ENCODE measurements around the gene TMEM95.

GRCh38 chr17:7308625-7309433 lies 46.1 kb upstream of the TMEM95 start:
- TF ChIP-seq, protein P1, sequence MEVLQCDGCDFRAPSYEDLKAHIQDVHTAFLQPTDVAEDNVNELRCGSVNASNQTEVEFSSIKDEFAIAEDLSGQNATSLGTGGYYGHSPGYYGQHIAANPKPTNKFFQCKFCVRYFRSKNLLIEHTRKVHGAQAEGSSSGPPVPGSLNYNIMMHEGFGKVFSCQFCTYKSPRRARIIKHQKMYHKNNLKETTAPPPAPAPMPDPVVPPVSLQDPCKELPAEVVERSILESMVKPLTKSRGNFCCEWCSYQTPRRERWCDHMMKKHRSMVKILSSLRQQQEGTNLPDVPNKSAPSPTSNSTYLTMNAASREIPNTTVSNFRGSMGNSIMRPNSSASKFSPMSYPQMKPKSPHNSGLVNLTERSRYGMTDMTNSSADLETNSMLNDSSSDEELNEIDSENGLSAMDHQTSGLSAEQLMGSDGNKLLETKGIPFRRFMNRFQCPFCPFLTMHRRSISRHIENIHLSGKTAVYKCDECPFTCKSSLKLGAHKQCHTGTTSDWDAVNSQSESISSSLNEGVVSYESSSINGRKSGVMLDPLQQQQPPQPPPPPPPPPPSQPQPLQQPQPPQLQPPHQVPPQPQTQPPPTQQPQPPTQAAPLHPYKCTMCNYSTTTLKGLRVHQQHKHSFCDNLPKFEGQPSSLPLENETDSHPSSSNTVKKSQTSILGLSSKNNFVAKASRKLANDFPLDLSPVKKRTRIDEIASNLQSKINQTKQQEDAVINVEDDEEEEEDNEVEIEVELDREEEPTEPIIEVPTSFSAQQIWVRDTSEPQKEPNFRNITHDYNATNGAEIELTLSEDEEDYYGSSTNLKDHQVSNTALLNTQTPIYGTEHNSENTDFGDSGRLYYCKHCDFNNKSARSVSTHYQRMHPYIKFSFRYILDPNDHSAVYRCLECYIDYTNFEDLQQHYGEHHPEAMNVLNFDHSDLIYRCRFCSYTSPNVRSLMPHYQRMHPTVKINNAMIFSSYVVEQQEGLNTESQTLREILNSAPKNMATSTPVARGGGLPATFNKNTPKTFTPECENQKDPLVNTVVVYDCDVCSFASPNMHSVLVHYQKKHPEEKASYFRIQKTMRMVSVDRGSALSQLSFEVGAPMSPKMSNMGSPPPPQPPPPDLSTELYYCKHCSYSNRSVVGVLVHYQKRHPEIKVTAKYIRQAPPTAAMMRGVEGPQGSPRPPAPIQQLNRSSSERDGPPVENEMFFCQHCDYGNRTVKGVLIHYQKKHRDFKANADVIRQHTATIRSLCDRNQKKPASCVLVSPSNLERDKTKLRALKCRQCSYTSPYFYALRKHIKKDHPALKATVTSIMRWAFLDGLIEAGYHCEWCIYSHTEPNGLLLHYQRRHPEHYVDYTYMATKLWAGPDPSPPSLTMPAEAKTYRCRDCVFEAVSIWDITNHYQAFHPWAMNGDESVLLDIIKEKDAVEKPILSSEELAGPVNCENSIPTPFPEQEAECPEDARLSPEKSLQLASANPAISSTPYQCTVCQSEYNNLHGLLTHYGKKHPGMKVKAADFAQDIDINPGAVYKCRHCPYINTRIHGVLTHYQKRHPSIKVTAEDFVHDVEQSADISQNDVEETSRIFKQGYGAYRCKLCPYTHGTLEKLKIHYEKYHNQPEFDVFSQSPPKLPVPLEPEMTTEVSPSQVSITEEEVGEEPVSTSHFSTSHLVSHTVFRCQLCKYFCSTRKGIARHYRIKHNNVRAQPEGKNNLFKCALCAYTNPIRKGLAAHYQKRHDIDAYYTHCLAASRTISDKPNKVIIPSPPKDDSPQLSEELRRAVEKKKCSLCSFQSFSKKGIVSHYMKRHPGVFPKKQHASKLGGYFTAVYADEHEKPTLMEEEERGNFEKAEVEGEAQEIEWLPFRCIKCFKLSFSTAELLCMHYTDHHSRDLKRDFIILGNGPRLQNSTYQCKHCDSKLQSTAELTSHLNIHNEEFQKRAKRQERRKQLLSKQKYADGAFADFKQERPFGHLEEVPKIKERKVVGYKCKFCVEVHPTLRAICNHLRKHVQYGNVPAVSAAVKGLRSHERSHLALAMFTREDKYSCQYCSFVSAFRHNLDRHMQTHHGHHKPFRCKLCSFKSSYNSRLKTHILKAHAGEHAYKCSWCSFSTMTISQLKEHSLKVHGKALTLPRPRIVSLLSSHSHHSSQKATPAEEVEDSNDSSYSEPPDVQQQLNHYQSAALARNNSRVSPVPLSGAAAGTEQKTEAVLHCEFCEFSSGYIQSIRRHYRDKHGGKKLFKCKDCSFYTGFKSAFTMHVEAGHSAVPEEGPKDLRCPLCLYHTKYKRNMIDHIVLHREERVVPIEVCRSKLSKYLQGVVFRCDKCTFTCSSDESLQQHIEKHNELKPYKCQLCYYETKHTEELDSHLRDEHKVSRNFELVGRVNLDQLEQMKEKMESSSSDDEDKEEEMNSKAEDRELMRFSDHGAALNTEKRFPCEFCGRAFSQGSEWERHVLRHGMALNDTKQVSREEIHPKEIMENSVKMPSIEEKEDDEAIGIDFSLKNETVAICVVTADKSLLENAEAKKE (CRISPR knock-in tag; IDR thresholded peaks at IDR 0.05): no peak
- TF ChIP-seq POLR2AphosphoS5 (IDR thresholded peaks at IDR 0.05; ENCODE audit: low read depth) (peak; percentile 53), EZH2 (IDR thresholded peaks at IDR 0.05; ENCODE audit: low read depth, unreplicated experiment) (no peak), CREB1 (CRISPR knock-in tag; IDR thresholded peaks at IDR 0.05; ENCODE audit: low read depth) (no peak), ZNF331 (CRISPR knock-in tag; IDR thresholded peaks at IDR 0.05; ENCODE audit: low read depth) (no peak), EZH2phosphoT487 (IDR thresholded peaks at IDR 0.05; ENCODE audit: unreplicated experiment) (no peak)
- TF ChIP-seq, protein P2, sequence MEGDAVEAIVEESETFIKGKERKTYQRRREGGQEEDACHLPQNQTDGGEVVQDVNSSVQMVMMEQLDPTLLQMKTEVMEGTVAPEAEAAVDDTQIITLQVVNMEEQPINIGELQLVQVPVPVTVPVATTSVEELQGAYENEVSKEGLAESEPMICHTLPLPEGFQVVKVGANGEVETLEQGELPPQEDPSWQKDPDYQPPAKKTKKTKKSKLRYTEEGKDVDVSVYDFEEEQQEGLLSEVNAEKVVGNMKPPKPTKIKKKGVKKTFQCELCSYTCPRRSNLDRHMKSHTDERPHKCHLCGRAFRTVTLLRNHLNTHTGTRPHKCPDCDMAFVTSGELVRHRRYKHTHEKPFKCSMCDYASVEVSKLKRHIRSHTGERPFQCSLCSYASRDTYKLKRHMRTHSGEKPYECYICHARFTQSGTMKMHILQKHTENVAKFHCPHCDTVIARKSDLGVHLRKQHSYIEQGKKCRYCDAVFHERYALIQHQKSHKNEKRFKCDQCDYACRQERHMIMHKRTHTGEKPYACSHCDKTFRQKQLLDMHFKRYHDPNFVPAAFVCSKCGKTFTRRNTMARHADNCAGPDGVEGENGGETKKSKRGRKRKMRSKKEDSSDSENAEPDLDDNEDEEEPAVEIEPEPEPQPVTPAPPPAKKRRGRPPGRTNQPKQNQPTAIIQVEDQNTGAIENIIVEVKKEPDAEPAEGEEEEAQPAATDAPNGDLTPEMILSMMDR (conservative IDR thresholded peaks at IDR 0.05; ENCODE audit: low read depth in 2 of 2): no peak
- TF ChIP-seq, protein P3, sequence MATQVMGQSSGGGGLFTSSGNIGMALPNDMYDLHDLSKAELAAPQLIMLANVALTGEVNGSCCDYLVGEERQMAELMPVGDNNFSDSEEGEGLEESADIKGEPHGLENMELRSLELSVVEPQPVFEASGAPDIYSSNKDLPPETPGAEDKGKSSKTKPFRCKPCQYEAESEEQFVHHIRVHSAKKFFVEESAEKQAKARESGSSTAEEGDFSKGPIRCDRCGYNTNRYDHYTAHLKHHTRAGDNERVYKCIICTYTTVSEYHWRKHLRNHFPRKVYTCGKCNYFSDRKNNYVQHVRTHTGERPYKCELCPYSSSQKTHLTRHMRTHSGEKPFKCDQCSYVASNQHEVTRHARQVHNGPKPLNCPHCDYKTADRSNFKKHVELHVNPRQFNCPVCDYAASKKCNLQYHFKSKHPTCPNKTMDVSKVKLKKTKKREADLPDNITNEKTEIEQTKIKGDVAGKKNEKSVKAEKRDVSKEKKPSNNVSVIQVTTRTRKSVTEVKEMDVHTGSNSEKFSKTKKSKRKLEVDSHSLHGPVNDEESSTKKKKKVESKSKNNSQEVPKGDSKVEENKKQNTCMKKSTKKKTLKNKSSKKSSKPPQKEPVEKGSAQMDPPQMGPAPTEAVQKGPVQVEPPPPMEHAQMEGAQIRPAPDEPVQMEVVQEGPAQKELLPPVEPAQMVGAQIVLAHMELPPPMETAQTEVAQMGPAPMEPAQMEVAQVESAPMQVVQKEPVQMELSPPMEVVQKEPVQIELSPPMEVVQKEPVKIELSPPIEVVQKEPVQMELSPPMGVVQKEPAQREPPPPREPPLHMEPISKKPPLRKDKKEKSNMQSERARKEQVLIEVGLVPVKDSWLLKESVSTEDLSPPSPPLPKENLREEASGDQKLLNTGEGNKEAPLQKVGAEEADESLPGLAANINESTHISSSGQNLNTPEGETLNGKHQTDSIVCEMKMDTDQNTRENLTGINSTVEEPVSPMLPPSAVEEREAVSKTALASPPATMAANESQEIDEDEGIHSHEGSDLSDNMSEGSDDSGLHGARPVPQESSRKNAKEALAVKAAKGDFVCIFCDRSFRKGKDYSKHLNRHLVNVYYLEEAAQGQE (IDR thresholded peaks at IDR 0.05; ENCODE audit: unreplicated experiment): no peak
- TF ChIP-seq, protein P4, sequence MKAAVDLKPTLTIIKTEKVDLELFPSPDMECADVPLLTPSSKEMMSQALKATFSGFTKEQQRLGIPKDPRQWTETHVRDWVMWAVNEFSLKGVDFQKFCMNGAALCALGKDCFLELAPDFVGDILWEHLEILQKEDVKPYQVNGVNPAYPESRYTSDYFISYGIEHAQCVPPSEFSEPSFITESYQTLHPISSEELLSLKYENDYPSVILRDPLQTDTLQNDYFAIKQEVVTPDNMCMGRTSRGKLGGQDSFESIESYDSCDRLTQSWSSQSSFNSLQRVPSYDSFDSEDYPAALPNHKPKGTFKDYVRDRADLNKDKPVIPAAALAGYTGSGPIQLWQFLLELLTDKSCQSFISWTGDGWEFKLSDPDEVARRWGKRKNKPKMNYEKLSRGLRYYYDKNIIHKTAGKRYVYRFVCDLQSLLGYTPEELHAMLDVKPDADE (IDR thresholded peaks at IDR 0.05): no peak

Measured in GM23338 (cell line).